C1 segment of cervical spinal cord (tissue), 14 donors: Measurements from ENCODE around the gene HOMER3.

ENCODE experiments used
- DNase-seq, 14 donors: peaks; one replicate each; lab custom pipeline; 2025; lab: John Stamatoyannopoulos, UW

Gene HOMER3

DNA sequence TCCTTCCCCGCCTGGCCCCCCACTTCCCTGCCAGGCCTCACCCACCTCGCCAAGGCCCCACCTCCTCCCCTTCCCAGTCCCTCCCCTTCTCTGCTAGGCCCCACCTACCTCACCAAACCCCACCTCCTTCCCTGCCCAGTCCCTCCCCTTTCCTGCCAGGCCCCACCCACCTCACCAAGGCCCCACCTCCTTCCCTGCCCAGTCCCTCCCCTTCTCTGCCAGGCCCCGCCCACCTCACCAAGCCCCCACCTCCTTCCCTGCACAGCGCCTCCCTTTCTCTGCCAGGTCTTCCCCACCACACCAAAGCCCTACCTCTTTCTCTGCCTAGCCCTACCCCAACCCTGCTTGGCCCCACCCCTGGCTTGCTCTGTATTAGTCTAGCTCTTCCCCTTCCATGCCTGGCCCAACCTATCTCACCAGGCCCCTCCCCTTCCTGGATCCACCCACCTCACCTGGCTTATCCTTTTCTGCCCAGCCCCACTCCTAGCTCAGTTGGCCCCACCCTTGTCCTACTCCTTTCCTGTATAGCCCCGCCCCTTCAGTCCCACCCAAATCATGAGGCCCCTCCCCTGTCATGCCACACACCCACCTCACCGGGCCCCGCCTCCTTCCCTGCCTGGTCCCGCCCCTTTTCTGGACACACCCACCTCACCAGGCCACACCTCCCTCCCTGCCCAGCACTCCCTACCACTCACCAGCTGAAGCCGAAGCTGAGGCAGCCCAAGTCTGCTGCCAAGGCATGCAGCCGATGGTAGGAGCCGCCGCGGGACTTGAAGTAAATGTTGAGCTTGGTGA lies 61.2 kb downstream of the HOMER3 start:
- DNase-seq: peak in 1 of 14 donors; percentile 44
